DND-41 (cell line): ENCODE results near the gene CDHR2.

Experiments used
- ATAC-seq: fragments of 200-7000 bp; cut with Tn5 transposase; 3 replicates; pipeline ENCODE4 v1.9.1; 2021; ENCODE audit warnings: low read depth; ENCODE audit not compliant: insufficient read depth
- DNase-seq: peaks from one replicate; pipeline ENCODE4 v3.0.0-alpha.2; 2020
- H2AFZ ChIP-seq: 2 replicates; pipeline ENCODE4 v1.6.0; 2012; ENCODE audit warnings: low read depth, low read length
- H3K27ac ChIP-seq: 2 replicates; pipeline ENCODE4 v1.5.1; 2012; ENCODE audit warnings: low read length, inconsistent platforms
- H3K27me3 ChIP-seq: fragments of 200-600 bp; sonication (generic); 2 replicates; pipeline ENCODE4 v1.6.0; 2012; ENCODE audit warnings: low read length, mild to moderate bottlenecking, inconsistent platforms; ENCODE audit not compliant: insufficient read depth, poor library complexity
- H3K36me3 ChIP-seq: 2 replicates; pipeline ENCODE4 v1.5.1; 2012; ENCODE audit warnings: low read length, inconsistent platforms; ENCODE audit not compliant: insufficient read depth
- H3K4me1 ChIP-seq: 2 replicates; pipeline ENCODE4 v1.5.1; 2012; ENCODE audit warnings: mild to moderate bottlenecking, low read length; ENCODE audit not compliant: insufficient read depth
- H3K4me2 ChIP-seq: 2 replicates; pipeline ENCODE4 v1.6.0; 2012; ENCODE audit warnings: mild to moderate bottlenecking, moderate library complexity, low read length, inconsistent platforms; ENCODE audit not compliant: insufficient read depth
- H3K4me3 ChIP-seq, 2 experiments: fragments of 200-600 bp in 1 of 2; shearing (Covaris generic) in 1 of 2; 2 replicates each; pipeline ENCODE4 v1.5.1; 2012 to 2016; ENCODE audit warnings: inconsistent platforms in 2 of 2, low read length in 2 of 2, mild to moderate bottlenecking in 2 of 2, low read depth in 1 of 2, moderate library complexity in 1 of 2
- H3K79me2 ChIP-seq: 2 replicates; pipeline ENCODE4 v1.6.0; 2012; ENCODE audit warnings: low read length, inconsistent platforms; ENCODE audit not compliant: insufficient read depth
- H3K9ac ChIP-seq: 2 replicates; pipeline ENCODE4 v1.6.0; 2012; ENCODE audit warnings: low read depth, mild to moderate bottlenecking, inconsistent platforms, low read length, moderate library complexity
- H3K9me3 ChIP-seq: 2 replicates; pipeline ENCODE4 v1.5.1; 2012; ENCODE audit warnings: low read length, moderate library complexity, mild to moderate bottlenecking, inconsistent platforms; ENCODE audit not compliant: insufficient read depth, severe bottlenecking
- H4K20me1 ChIP-seq: 2 replicates; pipeline ENCODE4 v1.6.0; 2012; ENCODE audit warnings: low read length; ENCODE audit not compliant: insufficient read depth
- CTCF ChIP-seq: IDR thresholded peaks from 2 replicates; pipeline ENCODE4 v1.5.1; 2012; ENCODE audit warnings: borderline replicate concordance, low read length, moderate library complexity, mild to moderate bottlenecking; ENCODE audit not compliant: poor library complexity, severe bottlenecking; ENCODE audit errors: extremely low read depth
- EZH2 ChIP-seq: IDR thresholded peaks from 3 replicates; pipeline ENCODE4 v1.6.1; 2012; ENCODE audit warnings: borderline replicate concordance, low read depth, mild to moderate bottlenecking, moderate library complexity, low read length, inconsistent platforms; ENCODE audit not compliant: severe bottlenecking

CDHR2 gene

GRCh38 chr5:176606875-176607274, 57.7 kb downstream of the CDHR2 start:
- Histone ChIP-seq H3K4me2 (no peak overlapping the region), H3K4me3 (no peak overlapping the region), H3K9me3 (no peaks in the 10 kb centered on the region), H3K9ac (no peak overlapping the region), H3K27me3 (peaks cover 16% of the 10 kb centered on the region), H4K20me1 (no peaks in the 10 kb centered on the region; the same call in 1 of the 2 replicates), H3K27ac (no peak overlapping the region), H2AFZ (no peak overlapping the region), H3K79me2 (no peaks in the 10 kb centered on the region), H3K36me3 (no peaks in the 10 kb centered on the region), H3K4me1 (no peaks in the 10 kb centered on the region)
- ATAC-seq, result no peak
- DNase-seq, result no peak
- no peak for TF ChIP-seq CTCF
- TF ChIP-seq EZH2, result no peak

GRCh38 chr5:176608142-176608705, 59.1 kb downstream of the CDHR2 start:
- H3K79me2 ChIP-seq, result no peaks in the 10 kb centered on the region
- H3K4me1 ChIP-seq, result no peaks in the 10 kb centered on the region
- no peaks in the 10 kb centered on the region; the same call in 1 of the 2 replicates for H4K20me1 ChIP-seq
- no peak overlapping the region for H3K4me2 ChIP-seq
- TF ChIP-seq EZH2 (no peak), CTCF (no peak)
- ATAC-seq (no peak), DNase-seq (no peak)
- H3K27me3 ChIP-seq, result peaks cover 4% of the 10 kb centered on the region
- no peaks in the 10 kb centered on the region for H3K9me3 ChIP-seq
- no peaks in the 10 kb centered on the region for H3K36me3 ChIP-seq
- H3K27ac ChIP-seq, result no peak overlapping the region
- H2AFZ ChIP-seq, result no peak overlapping the region
- no peak overlapping the region for H3K9ac ChIP-seq
- no peak overlapping the region for H3K4me3 ChIP-seq

GRCh38 chr5:176608937-176609723, 60.0 kb downstream of the CDHR2 start:
- H3K27me3 ChIP-seq, result peaks cover 4% of the 10 kb centered on the region
- H3K27ac ChIP-seq, result no peak overlapping the region
- DNase-seq (no peak), ATAC-seq (no peak)
- H3K9me3 ChIP-seq, result no peaks in the 10 kb centered on the region
- H3K4me1 ChIP-seq, result no peaks in the 10 kb centered on the region
- TF ChIP-seq EZH2, result no peak
- H4K20me1 ChIP-seq, result no peaks in the 10 kb centered on the region; the same call in 1 of the 2 replicates
- no peak overlapping the region for H3K4me3 ChIP-seq
- no peak overlapping the region for H3K4me2 ChIP-seq
- H3K36me3 ChIP-seq, result no peaks in the 10 kb centered on the region
- H3K9ac ChIP-seq, result no peak overlapping the region
- no peak overlapping the region for H2AFZ ChIP-seq
- H3K79me2 ChIP-seq, result no peaks in the 10 kb centered on the region

- Histone ChIP-seq H3K4me3 (no peak within 1 kb of the TSS), H3K27me3 (peaks cover 4% of the 10 kb centered on the region), H3K27ac (no peak within 1 kb of the TSS), H4K20me1 (no peaks in the 10 kb centered on the region; the same call in 1 of the 2 replicates), H3K4me1 (no peaks in the 10 kb centered on the region), H3K9ac (no peak within 1 kb of the TSS), H3K36me3 (no peaks in the 10 kb centered on the region), H2AFZ (no peak within 1 kb of the TSS), H3K9me3 (no peaks in the 10 kb centered on the region), H3K79me2 (no peaks in the 10 kb centered on the region), H3K4me2 (no peak within 1 kb of the TSS)
- ATAC-seq, result peak; percentile 89
- TF ChIP-seq EZH2 (no peak), CTCF (no peak)
- DNase-seq, result peak; percentile 55
Measured at GRCh38 chr5:176609724-176610434, 60.7 kb downstream of the CDHR2 start, which contains the start of gene GPRIN1. Gene GPRIN1, minus strand, starts transcription at chr5:176610156. Its CDS starts 10,322 bp downstream, at chr5:176599834.
